NCI-H226 (cell line): ENCODE measurements around the gene CSHL1.
A peak's percentile ranks its signal among the peaks of the same experiment; 100 is the strongest.
"Not testable (repeated sequence)": the region's sequence is repeated elsewhere in the genome, so short reads cannot be mapped to it uniquely, and the experiment has no call there.

ENCODE experiments used
- DNase-seq: peaks from one replicate; pipeline ENCODE4 v3.0.0-alpha.2; 2015

The CSHL1 gene

GRCh38 chr17:63917646-63918045 lies 6.6 kb upstream of the CSHL1 start:
- no peak for DNase-seq

- not testable (repeated sequence) for DNase-seq
These were observed 6.1 kb upstream of the CSHL1 start for GRCh38 chr17:63917206-63917605.

GRCh38 chr17:63916566-63917185 lies 5.6 kb upstream of the CSHL1 start:
- no peak for DNase-seq

GRCh38 chr17:63915753-63916152 lies 4.7 kb upstream of the CSHL1 start:
- not testable (repeated sequence) for DNase-seq

- no peak for DNase-seq
These were observed 3.4 kb upstream of the CSHL1 start for GRCh38 chr17:63914471-63914870.

- DNase-seq: no peak
These were observed 621 bp upstream of the CSHL1 start for GRCh38 chr17:63911657-63912100.

- DNase-seq: no peak
These were observed 962 bp downstream of the CSHL1 start for GRCh38 chr17:63910096-63910495.

GRCh38 chr17:63909586-63909985 lies 1.5 kb downstream of the CSHL1 start:
- DNase-seq: not testable (repeated sequence)

- not testable (repeated sequence) for DNase-seq
These were observed 3.8 kb downstream of the CSHL1 start for GRCh38 chr17:63907161-63907778.

GRCh38 chr17:63904796-63905195 lies 6.3 kb downstream of the CSHL1 start:
- DNase-seq: not testable (repeated sequence)

- not testable (repeated sequence) for DNase-seq
These were observed 7.3 kb downstream of the CSHL1 start for GRCh38 chr17:63903787-63904201.

- not testable (repeated sequence) for DNase-seq
These were observed 9.1 kb downstream of the CSHL1 start for GRCh38 chr17:63901971-63902370.

GRCh38 chr17:63898899-63899798 lies 11.9 kb downstream of the CSHL1 start:
- not testable (repeated sequence) for DNase-seq

GRCh38 chr17:63896524-63897354 lies 14.3 kb downstream of the CSHL1 start, which contains the start of gene CSH1:
Gene CSH1, minus strand, starts transcription at chr17:63896574. Its CDS starts 63 bp downstream, at chr17:63896511.
- DNase-seq: not testable (repeated sequence)

- DNase-seq: not testable (repeated sequence)
These were observed 16.2 kb downstream of the CSHL1 start for GRCh38 chr17:63894821-63895220.

GRCh38 chr17:63894021-63894420 lies 17.0 kb downstream of the CSHL1 start:
- not testable (repeated sequence) for DNase-seq

GRCh38 chr17:63892316-63893037 lies 18.6 kb downstream of the CSHL1 start:
- not testable (repeated sequence) for DNase-seq

- DNase-seq: peak; percentile 15
These were observed 21.8 kb downstream of the CSHL1 start for GRCh38 chr17:63889026-63889848.

GRCh38 chr17:63885119-63885518 lies 25.9 kb downstream of the CSHL1 start:
- DNase-seq: not testable (repeated sequence)

GRCh38 chr17:63882626-63883126 lies 28.4 kb downstream of the CSHL1 start:
- not testable (repeated sequence) for DNase-seq
